ENCODE data around the gene OR5AN1.
"Not testable (repeated sequence)": the region's sequence is repeated elsewhere in the genome, so short reads cannot be mapped to it uniquely, and the experiment has no call there.

Gene OR5AN1, protein sequence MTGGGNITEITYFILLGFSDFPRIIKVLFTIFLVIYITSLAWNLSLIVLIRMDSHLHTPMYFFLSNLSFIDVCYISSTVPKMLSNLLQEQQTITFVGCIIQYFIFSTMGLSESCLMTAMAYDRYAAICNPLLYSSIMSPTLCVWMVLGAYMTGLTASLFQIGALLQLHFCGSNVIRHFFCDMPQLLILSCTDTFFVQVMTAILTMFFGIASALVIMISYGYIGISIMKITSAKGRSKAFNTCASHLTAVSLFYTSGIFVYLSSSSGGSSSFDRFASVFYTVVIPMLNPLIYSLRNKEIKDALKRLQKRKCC

DNA sequence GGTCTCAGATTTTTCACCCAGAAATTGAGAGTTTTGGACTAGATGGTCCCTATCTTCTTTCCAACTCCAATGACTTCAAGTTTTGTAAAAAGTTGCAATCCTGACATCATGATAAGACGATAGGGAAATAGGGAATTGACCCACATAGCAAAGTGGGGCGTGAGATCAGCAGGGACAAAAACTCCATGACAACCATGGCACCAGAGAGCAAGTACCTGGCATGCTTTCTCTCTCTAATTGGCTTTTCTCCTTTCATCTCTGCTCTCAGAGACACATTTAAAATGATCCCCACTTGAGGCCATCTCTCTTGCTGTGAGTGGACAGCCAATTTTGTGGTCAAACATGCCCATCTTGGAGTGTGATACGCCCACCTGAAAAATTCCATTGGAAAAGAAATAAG, at the start of gene OR5AN1:
Gene OR5AN1 (plus strand): TSS at position 301 of the 400 bp plus-strand sequence. CDS start 5,564 bp downstream, outside the sequence.
- no peak for DNase-seq (ENCODE audit: low read depth)

DNA sequence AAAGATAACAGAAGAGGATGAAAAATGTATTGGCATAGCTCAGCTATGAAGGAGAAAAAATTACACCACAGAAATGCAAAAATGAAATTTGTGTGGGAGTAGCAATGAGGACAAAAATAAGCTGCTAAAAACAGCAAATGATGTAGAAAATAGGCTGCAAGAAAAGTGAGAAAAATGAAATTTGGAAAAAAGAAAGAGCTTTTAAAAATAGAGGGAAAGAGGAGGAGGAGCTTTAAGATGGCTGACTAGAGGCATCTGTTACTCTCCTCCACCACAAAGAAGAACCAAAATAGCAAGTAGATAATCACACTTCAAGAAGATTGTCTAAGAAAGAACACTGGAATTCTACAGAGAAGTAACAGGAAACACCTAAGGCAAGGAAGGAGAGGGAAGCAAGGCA, 23.7 kb upstream of the OR5AN1 start:
- no peak for DNase-seq (ENCODE audit: low read depth)

DNA sequence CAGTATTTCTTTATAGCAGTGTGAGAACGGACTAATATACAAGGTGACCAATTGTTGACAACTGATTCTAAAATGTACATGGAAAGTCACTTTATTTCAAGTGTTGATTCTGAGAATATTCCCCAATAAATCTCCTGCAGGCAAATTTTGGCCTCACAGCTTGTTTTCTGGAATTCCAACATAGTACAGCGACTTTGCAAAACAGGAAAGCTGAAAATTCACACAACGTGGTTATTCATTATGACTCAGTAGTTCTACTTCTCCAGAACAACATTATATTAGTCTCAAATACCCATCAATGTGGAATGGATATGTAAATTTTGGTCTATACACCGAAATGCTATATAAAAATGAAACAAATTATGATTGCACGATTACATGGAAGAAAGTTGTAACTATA, 22.5 kb upstream of the OR5AN1 start:
- no peak for DNase-seq (ENCODE audit: low read depth)

DNA sequence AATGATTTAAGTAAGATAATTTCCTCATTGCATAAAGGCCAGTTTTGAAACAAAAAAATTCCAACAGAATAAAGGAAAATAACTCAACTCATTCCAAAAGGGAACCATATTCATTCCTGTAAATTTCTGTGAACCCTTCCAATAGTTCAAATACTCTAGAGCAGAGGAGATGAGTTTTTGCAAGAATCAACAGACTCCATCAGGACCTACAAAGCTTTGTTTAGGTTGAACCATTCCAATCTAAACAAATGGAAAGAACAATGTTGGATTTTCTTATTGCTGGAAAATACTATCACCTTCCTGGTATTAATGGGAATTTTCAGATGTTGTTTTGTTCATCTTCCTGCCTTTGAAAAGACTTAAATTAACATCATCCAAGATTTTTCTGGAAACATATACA, 21.8 kb upstream of the OR5AN1 start:
- DNase-seq (ENCODE audit: low read depth), result no peak

DNA sequence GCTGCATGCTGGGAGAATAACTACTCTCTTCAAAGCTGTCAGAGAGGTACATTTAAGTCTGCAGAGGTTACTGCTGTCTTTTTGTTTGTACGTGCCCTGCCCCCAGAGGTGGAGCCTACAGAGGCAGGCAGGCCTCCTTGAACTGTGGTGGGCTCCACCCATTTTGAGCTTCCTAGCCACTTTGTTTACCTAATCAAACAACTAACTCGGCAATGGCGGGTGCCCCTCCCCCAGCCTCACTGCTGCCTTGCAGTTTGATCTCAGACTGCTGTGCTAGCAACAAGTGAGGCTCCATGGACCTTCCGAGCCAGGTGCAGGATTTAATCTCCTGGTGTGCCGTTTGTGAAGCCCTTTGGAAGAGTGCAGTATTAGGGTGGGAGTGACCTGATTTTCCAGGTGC, 9.0 kb upstream of the OR5AN1 start:
- DNase-seq (ENCODE audit: low read depth), result not testable (repeated sequence)

DNA sequence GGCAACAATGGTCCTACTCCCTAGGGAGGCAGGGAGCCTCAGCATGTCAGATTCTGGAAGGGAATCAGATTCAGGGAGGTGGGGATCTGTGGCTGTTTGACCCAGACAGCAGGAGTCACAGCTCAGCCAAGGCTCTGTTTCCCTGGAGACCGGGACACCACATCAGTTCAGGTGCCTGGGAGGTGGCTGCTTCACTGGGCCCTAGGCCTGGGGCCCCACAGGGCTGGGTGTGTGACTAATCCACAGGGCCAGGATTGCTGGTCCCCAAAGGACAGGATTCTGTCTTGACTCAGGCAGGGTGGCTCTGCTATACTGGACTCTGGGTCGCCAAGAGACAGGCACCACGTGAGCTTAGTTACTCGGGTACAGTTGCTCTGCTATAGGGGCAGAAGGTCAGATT, 3.5 kb upstream of the OR5AN1 start:
- DNase-seq (ENCODE audit: low read depth), result no peak

DNA sequence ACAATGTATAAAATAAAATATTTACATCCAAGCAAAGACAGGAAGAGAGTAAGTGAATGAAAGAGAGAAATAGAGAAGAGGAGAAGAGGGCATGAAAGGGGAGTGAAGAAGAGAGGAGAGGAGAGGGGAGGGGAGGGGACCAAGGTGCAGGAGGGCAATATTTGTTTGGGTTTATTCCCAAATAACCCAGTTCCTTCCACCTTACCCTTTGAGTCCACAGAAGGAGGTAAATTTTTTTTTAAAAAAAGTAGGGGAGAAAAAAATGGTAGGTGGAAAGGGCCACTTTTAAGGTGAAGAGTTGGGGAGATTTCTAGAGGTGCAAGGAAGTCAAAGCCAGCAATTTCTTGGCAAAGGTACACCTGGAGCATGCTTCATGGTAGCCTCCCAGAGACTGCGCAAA, 2.1 kb upstream of the OR5AN1 start:
- no peak for DNase-seq (ENCODE audit: low read depth)

DNA sequence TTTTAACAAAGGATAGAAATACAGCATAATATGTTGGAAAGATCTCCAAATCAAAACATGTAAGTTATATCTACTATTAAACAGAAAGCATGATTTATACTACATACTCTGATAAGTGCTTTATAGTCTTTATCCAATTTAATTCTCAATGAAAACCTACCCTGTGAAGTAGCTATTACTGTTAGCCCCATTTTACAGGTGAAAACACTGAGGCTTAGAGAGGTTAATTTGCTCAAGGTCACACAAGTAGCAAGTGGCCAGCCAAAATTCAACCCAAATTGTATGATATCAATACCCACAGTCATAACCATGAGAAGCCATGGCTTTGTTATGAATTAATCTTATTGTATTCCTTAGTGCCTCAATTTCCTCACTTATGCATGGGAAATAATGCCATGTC, 675 bp upstream of the OR5AN1 start:
- no peak for DNase-seq (ENCODE audit: low read depth)

DNA sequence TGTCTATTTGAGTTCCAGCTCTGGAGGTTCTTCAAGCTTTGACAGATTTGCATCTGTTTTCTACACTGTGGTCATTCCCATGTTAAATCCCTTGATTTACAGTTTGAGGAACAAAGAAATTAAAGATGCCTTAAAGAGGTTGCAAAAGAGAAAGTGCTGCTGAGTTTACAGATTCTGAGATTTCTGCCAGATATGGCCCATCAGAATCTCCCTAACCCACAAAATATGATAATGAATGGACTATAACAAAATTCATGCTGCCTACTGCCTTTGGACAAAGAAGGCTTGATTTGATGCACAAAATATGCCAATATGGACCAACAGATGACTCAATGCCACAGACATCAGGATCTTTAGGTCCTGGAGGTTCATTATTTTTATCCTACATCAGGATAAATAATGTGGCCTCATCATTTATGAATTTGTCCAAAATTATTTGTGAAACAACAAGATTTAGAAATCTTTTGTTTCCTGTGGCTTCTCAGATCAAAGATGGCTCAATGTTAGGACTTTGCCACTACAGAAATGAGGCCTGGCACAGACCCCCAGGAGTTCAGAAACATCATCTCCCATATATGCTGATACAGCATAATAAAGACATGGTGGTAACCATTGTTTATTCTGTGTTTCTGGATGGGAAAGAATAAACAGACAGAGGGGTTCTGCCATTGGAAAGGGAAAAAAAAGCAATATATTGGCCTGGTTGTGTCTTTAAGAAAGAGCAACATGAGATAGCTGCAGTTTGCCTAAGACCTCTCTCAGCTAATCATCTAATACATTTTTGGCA, 6.7 kb downstream of the OR5AN1 start:
- DNase-seq (ENCODE audit: low read depth), result no peak

DNA sequence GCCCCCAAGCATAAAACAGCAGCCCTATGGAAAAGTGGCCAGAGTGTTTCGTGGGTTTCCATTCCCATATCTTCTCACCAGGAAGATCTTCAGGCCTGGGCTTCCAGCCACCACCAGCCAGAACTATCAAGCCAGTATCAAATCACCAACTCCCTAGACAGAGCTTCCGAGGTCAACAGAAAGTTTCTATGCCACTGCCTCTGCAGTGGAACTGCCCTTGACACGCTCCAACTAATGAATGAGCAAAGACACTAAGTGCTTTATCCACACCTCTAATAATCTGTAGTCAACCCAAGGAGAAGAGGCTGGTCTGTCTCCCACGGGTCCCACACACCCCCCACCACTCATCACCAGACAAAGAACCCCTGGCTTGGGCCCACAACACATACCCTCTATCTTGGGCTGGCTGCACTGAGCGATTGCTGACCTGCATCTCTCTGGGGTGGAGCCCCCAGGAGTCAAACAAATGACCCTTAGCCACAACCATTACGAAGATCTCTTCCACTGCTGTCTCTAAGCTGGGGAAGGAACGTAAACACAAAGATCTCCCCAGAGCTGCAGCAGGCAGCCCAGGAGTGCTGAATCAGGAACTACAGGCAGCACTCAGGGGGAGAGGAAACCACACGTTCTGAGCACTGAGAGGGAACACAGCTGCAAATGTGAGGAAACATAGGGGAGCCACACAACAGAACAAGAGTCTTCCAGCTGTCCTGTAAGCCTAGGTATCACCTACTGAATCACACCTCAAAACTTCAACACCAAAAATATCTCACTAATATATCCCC, 9.7 kb downstream of the OR5AN1 start:
- DNase-seq (ENCODE audit: low read depth), result no peak

DNA sequence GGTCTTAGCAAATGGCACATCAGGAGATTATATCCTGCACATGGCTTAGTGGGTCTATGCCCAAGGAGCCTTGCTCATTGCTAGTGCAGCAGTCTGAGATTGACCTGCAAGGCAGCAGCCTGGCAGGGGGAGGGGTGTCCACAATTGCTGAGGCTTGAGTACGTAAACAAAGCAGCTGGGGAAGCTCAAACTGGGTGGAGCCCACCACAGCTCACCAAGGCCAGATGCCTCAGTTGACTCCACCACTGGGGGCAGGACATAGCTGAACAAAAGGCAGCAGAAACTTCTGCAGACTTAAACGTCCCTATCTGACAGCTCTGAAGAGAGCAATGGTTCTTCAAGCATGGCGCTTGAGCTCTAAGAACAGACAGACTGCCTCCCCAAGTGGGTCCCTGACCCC, 13.6 kb downstream of the OR5AN1 start:
- DNase-seq (ENCODE audit: low read depth), result not testable (repeated sequence)

DNA sequence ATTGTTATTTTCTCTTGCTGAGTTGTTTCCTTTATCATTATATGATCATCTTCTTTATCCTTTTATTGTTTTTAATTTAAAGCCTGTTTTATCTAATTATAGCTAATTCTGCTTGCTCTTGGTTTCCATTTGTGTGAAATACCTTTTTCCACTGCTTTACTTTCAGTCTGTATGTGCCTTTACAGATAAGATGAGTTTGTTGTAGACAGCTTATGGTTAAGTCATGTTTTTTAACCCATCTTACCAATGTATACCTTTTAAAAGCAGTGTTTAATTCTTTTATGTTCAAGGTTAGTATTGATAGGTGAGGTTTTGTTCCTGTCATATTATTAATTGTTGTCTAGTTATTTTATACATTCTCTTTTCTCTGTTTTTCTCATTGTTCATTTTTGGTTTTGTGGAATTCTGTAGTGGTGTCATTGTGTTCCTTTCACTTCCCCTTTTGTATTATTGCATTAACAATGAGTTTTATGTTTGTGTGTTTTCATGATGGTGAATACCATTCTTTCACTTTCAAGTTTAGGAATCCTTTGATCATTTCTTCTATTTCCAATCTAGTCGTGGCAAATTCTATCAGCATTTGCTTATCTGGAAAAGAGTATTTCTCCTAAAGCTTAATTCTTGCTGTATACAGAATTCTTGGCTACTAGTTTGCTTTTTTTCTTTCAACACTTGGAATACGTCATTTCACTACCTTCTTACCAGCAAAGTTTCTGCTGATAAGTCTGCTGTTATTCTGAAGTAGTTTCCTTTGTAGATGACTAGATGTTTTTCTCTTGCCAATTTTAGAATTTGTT, 21.8 kb downstream of the OR5AN1 start:
- DNase-seq (ENCODE audit: low read depth), result no peak

DNA sequence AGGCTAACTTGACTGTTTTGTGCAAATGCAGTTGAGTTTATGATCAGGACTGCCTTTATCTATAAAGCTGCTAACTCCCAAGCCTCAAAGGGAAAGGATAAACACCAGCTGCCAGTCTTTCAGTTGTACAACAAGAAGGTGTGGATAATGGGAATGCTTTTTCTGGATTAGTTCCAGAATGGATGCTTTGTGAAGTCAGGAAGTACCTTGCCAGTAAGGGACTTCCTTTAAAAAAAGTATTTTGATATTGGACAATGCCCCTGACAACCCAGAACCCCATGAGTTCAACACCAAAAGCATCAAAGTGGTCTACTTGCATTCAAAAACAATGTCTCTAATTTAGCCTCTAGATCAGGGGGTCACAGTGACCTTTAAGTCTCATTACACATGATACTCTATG, 35.5 kb downstream of the OR5AN1 start:
- DNase-seq (ENCODE audit: low read depth), result no peak

DNA sequence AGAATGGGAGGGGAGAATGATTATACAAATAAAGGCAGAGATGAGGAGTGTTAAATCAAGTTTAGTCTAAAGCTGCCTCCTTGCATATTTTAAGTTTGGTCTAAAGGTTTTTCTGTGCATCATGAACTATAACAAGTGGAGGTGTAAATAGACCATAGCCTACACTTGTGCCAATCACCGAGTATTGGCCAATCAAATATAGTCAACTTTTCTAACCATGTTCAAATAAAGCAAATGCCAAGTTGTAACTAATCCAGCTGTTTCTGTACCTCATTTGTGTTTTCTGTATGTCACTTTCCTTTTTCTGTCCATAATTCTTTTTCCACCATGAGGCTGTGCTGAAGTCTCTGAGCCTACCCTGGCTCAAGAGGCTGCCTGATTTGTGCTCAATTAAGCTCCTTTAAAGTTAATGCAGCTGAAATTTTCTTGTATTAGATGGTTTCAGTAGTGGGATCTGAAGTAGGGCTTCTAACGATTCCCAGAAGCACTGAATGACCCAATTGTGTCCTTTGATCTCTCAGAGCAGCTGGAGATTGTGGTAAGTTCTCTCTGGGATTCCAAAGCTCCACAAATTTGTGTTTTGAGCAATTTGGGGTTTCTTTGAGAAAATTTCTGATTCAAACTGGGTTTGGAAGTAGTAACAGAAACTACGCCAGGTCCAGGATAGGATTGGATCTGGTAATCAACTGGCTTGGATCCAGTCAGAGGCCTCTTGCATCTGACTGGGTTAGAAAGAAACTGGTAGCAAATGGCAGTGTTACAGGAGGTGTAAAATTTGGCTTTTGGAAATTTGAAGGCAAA, 42.0 kb downstream of the OR5AN1 start:
- DNase-seq (ENCODE audit: low read depth), result no peak

DNA sequence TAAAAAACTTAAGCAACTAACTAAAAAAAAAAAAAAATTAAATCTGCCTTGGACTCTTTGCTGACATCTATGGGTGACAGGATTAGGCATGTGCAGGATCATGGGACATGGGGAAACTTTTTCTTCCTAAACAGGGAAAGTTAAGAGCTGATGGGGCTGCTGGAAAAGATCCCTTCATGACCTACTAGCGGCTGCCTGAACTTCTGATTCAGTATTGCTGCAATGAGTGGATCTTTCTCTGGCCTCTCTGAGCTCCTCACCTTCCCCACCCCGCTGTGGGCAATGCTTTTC, 42.5 kb downstream of the OR5AN1 start:
- DNase-seq (ENCODE audit: low read depth), result no peak

DNA sequence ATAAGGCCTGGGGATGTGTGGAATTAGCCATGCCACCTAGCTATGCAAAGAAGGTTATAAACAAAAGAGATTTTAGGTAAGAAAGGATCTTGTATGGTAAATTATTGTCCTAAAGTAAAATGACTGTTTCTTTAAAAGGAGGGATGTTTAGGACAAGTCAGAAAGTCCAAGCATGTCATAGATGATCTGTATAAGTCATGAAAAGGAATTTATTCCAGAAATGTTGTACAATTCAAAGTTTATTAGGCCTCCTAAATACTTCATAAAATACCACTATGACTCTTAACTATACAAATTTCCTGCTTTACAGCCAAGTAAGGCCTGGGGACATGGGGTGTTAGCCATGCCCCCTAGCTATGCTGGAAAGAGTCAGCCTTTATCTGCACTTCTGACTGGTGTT, 44.9 kb downstream of the OR5AN1 start:
- DNase-seq (ENCODE audit: low read depth), result no peak

DNA sequence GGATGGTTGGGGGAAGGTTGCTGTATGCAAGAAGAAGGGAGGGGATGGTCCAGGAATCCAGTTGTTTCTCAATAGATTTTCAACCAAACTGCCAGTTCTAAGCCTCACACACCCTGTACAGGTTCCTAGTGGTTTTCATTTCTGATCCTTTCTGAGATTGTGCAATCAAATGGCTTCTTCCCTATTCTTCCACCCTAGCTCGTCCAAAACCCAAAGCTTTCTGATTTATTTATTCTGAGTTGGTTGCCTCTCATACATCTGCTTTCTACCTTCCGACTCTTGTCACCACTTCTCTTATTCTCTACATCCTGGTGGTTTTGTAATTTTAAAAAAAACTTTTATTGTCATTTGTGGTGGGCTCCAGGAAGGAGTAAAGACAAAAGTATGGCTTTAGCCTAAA, 55.0 kb downstream of the OR5AN1 start:
- no peak for DNase-seq (ENCODE audit: low read depth)

DNA sequence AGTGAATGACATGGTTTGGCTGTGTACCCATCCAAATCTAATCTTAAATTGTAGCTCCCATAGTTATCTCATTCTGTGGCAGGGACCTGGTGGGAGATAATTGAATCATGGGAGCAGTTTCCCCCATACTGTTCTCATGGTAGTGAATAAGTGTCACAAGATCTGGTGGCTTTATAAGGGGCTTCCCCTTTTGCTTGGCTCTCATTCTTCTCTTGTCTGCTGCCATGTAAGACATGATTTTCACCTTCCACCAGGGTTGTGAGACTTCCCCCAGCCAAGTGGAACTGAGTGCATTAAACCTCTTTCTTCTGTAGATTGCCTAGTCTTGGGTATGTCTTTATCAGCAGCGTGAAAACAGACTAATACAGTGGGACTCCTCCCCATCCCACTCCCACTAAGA, 56.4 kb downstream of the OR5AN1 start:
- DNase-seq (ENCODE audit: low read depth), result no peak

DNA sequence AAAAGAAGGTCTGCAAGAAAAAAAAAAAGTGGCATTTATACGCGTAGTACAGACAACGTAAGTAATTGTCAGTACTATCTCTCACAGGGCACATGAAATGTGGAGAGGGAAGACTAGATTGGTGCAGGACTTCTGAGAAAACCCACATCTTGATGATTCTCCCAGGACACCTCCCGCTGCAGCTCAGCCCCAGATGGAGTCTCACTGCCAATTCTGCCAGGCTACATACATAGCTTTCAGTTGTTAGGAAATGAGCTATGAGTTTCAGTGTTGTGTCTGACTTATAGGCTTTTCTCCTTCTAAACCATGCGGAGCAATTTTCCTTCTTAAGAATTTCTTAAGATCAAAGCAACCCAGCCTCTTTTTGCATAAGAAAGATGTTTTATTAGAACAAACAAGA, 57.9 kb downstream of the OR5AN1 start:
- DNase-seq (ENCODE audit: low read depth), result no peak

DNA sequence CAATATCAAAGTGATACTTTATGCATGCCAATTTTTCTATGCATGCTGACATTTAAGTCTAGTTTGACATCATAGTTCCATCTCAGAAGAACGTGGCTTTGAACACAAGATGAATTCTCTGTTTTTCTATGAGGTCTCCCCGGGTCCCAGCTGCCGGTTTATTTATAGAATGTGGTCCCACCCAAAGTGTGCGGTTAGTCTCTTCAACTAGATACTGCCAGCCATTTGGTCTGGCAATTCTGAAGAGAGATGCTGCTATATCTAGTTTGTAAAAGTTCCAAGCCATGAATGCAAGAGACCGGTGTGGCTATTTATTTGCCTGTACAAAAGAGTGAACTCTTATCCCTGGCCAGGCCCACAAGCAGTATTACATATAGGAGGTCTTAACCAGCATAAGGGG, 58.3 kb downstream of the OR5AN1 start:
- no peak for DNase-seq (ENCODE audit: low read depth)

DNA sequence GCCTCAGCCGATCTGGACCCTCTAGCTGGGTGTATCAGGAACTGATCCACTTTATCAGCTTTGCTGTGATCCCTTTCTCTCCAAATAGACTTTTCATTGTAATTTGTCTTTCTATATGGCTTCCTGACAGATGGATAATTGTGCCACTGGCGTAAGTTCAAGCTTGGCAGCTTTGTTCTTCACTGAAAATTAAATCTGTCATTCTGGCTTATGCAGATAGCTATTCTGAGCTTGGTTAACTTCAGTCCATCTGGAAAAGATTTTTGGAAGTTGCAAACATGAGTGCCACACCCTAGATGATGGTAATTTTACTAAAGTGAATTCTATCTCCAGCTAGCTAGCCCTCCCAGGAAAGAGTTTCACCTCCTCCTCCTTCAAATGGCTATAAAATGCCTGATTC, 59.5 kb downstream of the OR5AN1 start:
- no peak for DNase-seq (ENCODE audit: low read depth)
